ENCODE measurements around the gene LAMA1.

The LAMA1 gene

GRCh38 chr18:6994056-6994770 lies 123.4 kb downstream of the LAMA1 start:
- in situ Hi-C loops (cut with MboI; ENCODE audit: low sequenced_read_pairs), result no loop called here

- in situ Hi-C loops (cut with MboI; ENCODE audit: low sequenced_read_pairs), result no loop called here
Observed at GRCh38 chr18:6992761-6993160, 124.8 kb downstream of the LAMA1 start.

- in situ Hi-C loops (cut with MboI; ENCODE audit: low sequenced_read_pairs), result no loop called here
Observed at GRCh38 chr18:6983366-6983765, 134.2 kb downstream of the LAMA1 start.

GRCh38 chr18:6982398-6982797 lies 135.2 kb downstream of the LAMA1 start:
- in situ Hi-C loops (cut with MboI; ENCODE audit: low sequenced_read_pairs), result no loop called here

GRCh38 chr18:6980363-6980762 lies 137.2 kb downstream of the LAMA1 start:
- in situ Hi-C loops (cut with MboI; ENCODE audit: low sequenced_read_pairs), result no loop called here

GRCh38 chr18:6979954-6980353 lies 137.6 kb downstream of the LAMA1 start:
- in situ Hi-C loops (cut with MboI; ENCODE audit: low sequenced_read_pairs), result no loop called here

- in situ Hi-C loops (cut with MboI; ENCODE audit: low sequenced_read_pairs), result no loop called here
Observed at GRCh38 chr18:6976935-6977334, 140.7 kb downstream of the LAMA1 start.

GRCh38 chr18:6975084-6975483 lies 142.5 kb downstream of the LAMA1 start:
- in situ Hi-C loops (cut with MboI; ENCODE audit: low sequenced_read_pairs), result no loop called here

- in situ Hi-C loops (cut with MboI; ENCODE audit: low sequenced_read_pairs), result no loop called here
Observed at GRCh38 chr18:6971823-6972478, 145.6 kb downstream of the LAMA1 start.

- in situ Hi-C loops (cut with MboI; ENCODE audit: low sequenced_read_pairs), result no loop called here
Observed at GRCh38 chr18:6963452-6964097, 154.0 kb downstream of the LAMA1 start.

GRCh38 chr18:6962571-6963451 lies 154.8 kb downstream of the LAMA1 start:
- in situ Hi-C loops (cut with MboI; ENCODE audit: low sequenced_read_pairs), result no loop called here

- in situ Hi-C loops (cut with MboI; ENCODE audit: low sequenced_read_pairs), result no loop called here
Observed at GRCh38 chr18:6961331-6961730, 156.3 kb downstream of the LAMA1 start.

- in situ Hi-C loops (cut with MboI; ENCODE audit: low sequenced_read_pairs), result no loop called here
Observed at GRCh38 chr18:6960656-6961055, 156.9 kb downstream of the LAMA1 start.

GRCh38 chr18:6960124-6960523 lies 157.5 kb downstream of the LAMA1 start:
- in situ Hi-C loops (cut with MboI; ENCODE audit: low sequenced_read_pairs), result no loop called here

- in situ Hi-C loops (cut with MboI; ENCODE audit: low sequenced_read_pairs), result no loop called here
Observed at GRCh38 chr18:6959110-6959509, 158.5 kb downstream of the LAMA1 start.

GRCh38 chr18:6956999-6957398 lies 160.6 kb downstream of the LAMA1 start:
- in situ Hi-C loops (cut with MboI; ENCODE audit: low sequenced_read_pairs), result no loop called here

GRCh38 chr18:6956495-6956894 lies 161.1 kb downstream of the LAMA1 start:
- in situ Hi-C loops (cut with MboI; ENCODE audit: low sequenced_read_pairs), result no loop called here

- in situ Hi-C loops (cut with MboI; ENCODE audit: low sequenced_read_pairs), result no loop called here
Observed at GRCh38 chr18:6955304-6955703, 162.3 kb downstream of the LAMA1 start.

GRCh38 chr18:6954501-6954900 lies 163.1 kb downstream of the LAMA1 start:
- in situ Hi-C loops (cut with MboI; ENCODE audit: low sequenced_read_pairs), result no loop called here

GRCh38 chr18:6951336-6952090 lies 166.1 kb downstream of the LAMA1 start:
- in situ Hi-C loops (cut with MboI; ENCODE audit: low sequenced_read_pairs), result no loop called here

Data from HL-60/S4 treated with retinoic acid at 250 ng/mL for 4 days and 3 days (cell line).